22Rv1 (cell line): Measurements from ENCODE around the gene FSTL3.

Experiments used
- ZFX ChIP-seq: fragments of 450-650 bp; IDR thresholded peaks from 2 replicates; pipeline ENCODE4 v1.6.1; 2017; ENCODE audit warnings: antibody characterized with exemption, borderline replicate concordance
- TF ChIP-seq, protein P1 (sequence below): fragments of 450-650 bp; IDR thresholded peaks from 2 replicates; pipeline ENCODE4 v1.5.1; 2017; ENCODE audit warnings: mild to moderate bottlenecking

DNA sequence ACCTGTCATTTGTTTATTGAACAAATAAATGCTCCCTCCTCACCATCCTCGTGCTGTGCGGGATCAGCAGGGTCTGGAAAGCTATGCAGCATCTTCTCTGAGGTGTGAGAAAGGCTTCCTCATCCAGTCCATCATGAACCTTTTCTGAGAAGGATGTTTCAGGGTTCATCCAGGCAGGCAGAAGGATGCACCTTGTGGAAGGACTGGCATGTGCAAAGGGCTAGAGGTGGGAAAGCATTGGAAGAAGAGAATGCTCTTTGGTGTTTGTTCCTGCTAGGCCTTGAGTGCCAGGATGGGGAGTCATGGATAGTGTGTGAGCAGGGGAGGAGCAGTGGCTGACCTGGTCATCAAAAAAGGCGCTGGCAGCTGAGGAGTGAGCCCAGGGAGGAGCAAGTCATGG, 39.2 kb downstream of the FSTL3 start:
- TF ChIP-seq, protein P1, sequence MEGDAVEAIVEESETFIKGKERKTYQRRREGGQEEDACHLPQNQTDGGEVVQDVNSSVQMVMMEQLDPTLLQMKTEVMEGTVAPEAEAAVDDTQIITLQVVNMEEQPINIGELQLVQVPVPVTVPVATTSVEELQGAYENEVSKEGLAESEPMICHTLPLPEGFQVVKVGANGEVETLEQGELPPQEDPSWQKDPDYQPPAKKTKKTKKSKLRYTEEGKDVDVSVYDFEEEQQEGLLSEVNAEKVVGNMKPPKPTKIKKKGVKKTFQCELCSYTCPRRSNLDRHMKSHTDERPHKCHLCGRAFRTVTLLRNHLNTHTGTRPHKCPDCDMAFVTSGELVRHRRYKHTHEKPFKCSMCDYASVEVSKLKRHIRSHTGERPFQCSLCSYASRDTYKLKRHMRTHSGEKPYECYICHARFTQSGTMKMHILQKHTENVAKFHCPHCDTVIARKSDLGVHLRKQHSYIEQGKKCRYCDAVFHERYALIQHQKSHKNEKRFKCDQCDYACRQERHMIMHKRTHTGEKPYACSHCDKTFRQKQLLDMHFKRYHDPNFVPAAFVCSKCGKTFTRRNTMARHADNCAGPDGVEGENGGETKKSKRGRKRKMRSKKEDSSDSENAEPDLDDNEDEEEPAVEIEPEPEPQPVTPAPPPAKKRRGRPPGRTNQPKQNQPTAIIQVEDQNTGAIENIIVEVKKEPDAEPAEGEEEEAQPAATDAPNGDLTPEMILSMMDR = no peak
- TF ChIP-seq ZFX = no peak
